Measurements from ENCODE around the gene KLHL14.
"Not testable (repeated sequence)": the region's sequence is repeated elsewhere in the genome, so short reads cannot be mapped to it uniquely, and the experiment has no call there.

The KLHL14 gene

GRCh38 chr18:32672398-32672797 is 100.4 kb downstream of the KLHL14 start:
- Histone ChIP-seq H3K9me3 (ENCODE audit: control insufficient read depth, insufficient read depth, low read length) (no peaks in the 10 kb centered on the region), H3K36me3 (ENCODE audit: insufficient read depth, low read length) (no peaks in the 10 kb centered on the region), H3K4me1 (ENCODE audit: insufficient read depth, low read length) (no peaks in the 10 kb centered on the region), H3K9ac (ENCODE audit: low read depth, low read length) (no peak overlapping the region)

- H3K9ac ChIP-seq (ENCODE audit: low read depth, low read length), result no peak overlapping the region
- H3K36me3 ChIP-seq (ENCODE audit: insufficient read depth, low read length), result no peaks in the 10 kb centered on the region
- H3K9me3 ChIP-seq (ENCODE audit: control insufficient read depth, insufficient read depth, low read length), result no peaks in the 10 kb centered on the region
- H3K4me1 ChIP-seq (ENCODE audit: insufficient read depth, low read length), result no peaks in the 10 kb centered on the region
Measured at GRCh38 chr18:32670727-32671126, 102.1 kb downstream of the KLHL14 start.

- H3K36me3 ChIP-seq (ENCODE audit: insufficient read depth, low read length), result no peaks in the 10 kb centered on the region
- no peaks in the 10 kb centered on the region for H3K4me1 ChIP-seq (ENCODE audit: insufficient read depth, low read length)
- no peaks in the 10 kb centered on the region for H3K9me3 ChIP-seq (ENCODE audit: control insufficient read depth, insufficient read depth, low read length)
- H3K9ac ChIP-seq (ENCODE audit: low read depth, low read length), result no peak overlapping the region
Measured at GRCh38 chr18:32669549-32670165, 103.2 kb downstream of the KLHL14 start.

- no peaks in the 10 kb centered on the region for H3K4me1 ChIP-seq (ENCODE audit: insufficient read depth, low read length)
Measured at GRCh38 chr18:32668956-32669355, 103.9 kb downstream of the KLHL14 start.

GRCh38 chr18:32661486-32662299 is 111.1 kb downstream of the KLHL14 start:
- H3K9me3 ChIP-seq (ENCODE audit: control insufficient read depth, insufficient read depth, low read length), result no peaks in the 10 kb centered on the region
- H3K36me3 ChIP-seq (ENCODE audit: insufficient read depth, low read length), result no peaks in the 10 kb centered on the region
- 0 out of 2 replicates have a peak, but pooled peaks cover 3% of the 10 kb centered on the region for H3K4me1 ChIP-seq (ENCODE audit: insufficient read depth, low read length)
- no peak overlapping the region for H3K9ac ChIP-seq (ENCODE audit: low read depth, low read length)

More at GRCh38 chr18:32668956-32669355, 103.9 kb downstream of the KLHL14 start:
- no peaks in the 10 kb centered on the region for H3K9me3 ChIP-seq (ENCODE audit: control insufficient read depth, insufficient read depth, low read length)
- no peaks in the 10 kb centered on the region for H3K36me3 ChIP-seq (ENCODE audit: insufficient read depth, low read length)
- no peak overlapping the region for H3K9ac ChIP-seq (ENCODE audit: low read depth, low read length)

- not testable (repeated sequence) for H3K4me1 ChIP-seq (ENCODE audit: insufficient read depth, low read length); H3K36me3 ChIP-seq (ENCODE audit: insufficient read depth, low read length)
Measured at GRCh38 chr18:32654507-32654906, 118.3 kb downstream of the KLHL14 start.

GRCh38 chr18:32637659-32638058 is 135.2 kb downstream of the KLHL14 start:
- H3K4me1 ChIP-seq (ENCODE audit: insufficient read depth, low read length); H3K36me3 ChIP-seq (ENCODE audit: insufficient read depth, low read length); H3K9ac ChIP-seq (ENCODE audit: low read depth, low read length); H3K9me3 ChIP-seq (ENCODE audit: control insufficient read depth, insufficient read depth, low read length): not testable (repeated sequence)

More at GRCh38 chr18:32654507-32654906, 118.3 kb downstream of the KLHL14 start:
- not testable (repeated sequence) for H3K9me3 ChIP-seq (ENCODE audit: control insufficient read depth, insufficient read depth, low read length); H3K9ac ChIP-seq (ENCODE audit: low read depth, low read length)

GRCh38 chr18:32637226-32637625 is 135.6 kb downstream of the KLHL14 start:
- no peaks in the 10 kb centered on the region for H3K36me3 ChIP-seq (ENCODE audit: insufficient read depth, low read length)

GRCh38 chr18:32634876-32635431 is 137.9 kb downstream of the KLHL14 start:
- Histone ChIP-seq H3K36me3 (ENCODE audit: insufficient read depth, low read length) (no peaks in the 10 kb centered on the region), H3K9ac (ENCODE audit: low read depth, low read length) (no peak overlapping the region), H3K4me1 (ENCODE audit: insufficient read depth, low read length) (no peaks in the 10 kb centered on the region), H3K9me3 (ENCODE audit: control insufficient read depth, insufficient read depth, low read length) (no peaks in the 10 kb centered on the region)

More at GRCh38 chr18:32637226-32637625, 135.6 kb downstream of the KLHL14 start:
- H3K9ac ChIP-seq (ENCODE audit: low read depth, low read length), result no peak overlapping the region
- H3K9me3 ChIP-seq (ENCODE audit: control insufficient read depth, insufficient read depth, low read length), result no peaks in the 10 kb centered on the region
- no peaks in the 10 kb centered on the region for H3K4me1 ChIP-seq (ENCODE audit: insufficient read depth, low read length)

- H3K9ac ChIP-seq (ENCODE audit: low read depth, low read length), result no peak overlapping the region
- H3K36me3 ChIP-seq (ENCODE audit: insufficient read depth, low read length), result no peaks in the 10 kb centered on the region
- no peaks in the 10 kb centered on the region for H3K9me3 ChIP-seq (ENCODE audit: control insufficient read depth, insufficient read depth, low read length)
Measured at GRCh38 chr18:32629981-32630700, 142.7 kb downstream of the KLHL14 start.

GRCh38 chr18:32629292-32629691 is 143.5 kb downstream of the KLHL14 start:
- no peaks in the 10 kb centered on the region for H3K36me3 ChIP-seq (ENCODE audit: insufficient read depth, low read length)
- H3K9me3 ChIP-seq (ENCODE audit: control insufficient read depth, insufficient read depth, low read length), result no peaks in the 10 kb centered on the region
- H3K9ac ChIP-seq (ENCODE audit: low read depth, low read length), result no peak overlapping the region
- no peaks in the 10 kb centered on the region for H3K4me1 ChIP-seq (ENCODE audit: insufficient read depth, low read length)

More at GRCh38 chr18:32629981-32630700, 142.7 kb downstream of the KLHL14 start:
- no peaks in the 10 kb centered on the region for H3K4me1 ChIP-seq (ENCODE audit: insufficient read depth, low read length)

- no peaks in the 10 kb centered on the region for H3K9me3 ChIP-seq (ENCODE audit: control insufficient read depth, insufficient read depth, low read length)
- no peak overlapping the region for H3K9ac ChIP-seq (ENCODE audit: low read depth, low read length)
- no peaks in the 10 kb centered on the region for H3K4me1 ChIP-seq (ENCODE audit: insufficient read depth, low read length)
- H3K36me3 ChIP-seq (ENCODE audit: insufficient read depth, low read length), result no peaks in the 10 kb centered on the region
Measured at GRCh38 chr18:32624182-32624723, 148.6 kb downstream of the KLHL14 start.

- no peaks in the 10 kb centered on the region for H3K36me3 ChIP-seq (ENCODE audit: insufficient read depth, low read length)
- no peak overlapping the region for H3K9ac ChIP-seq (ENCODE audit: low read depth, low read length)
- H3K9me3 ChIP-seq (ENCODE audit: control insufficient read depth, insufficient read depth, low read length), result no peaks in the 10 kb centered on the region
- peaks cover 2% of the 10 kb centered on the region for H3K4me1 ChIP-seq (ENCODE audit: insufficient read depth, low read length)
Measured at GRCh38 chr18:32623563-32623962, 149.3 kb downstream of the KLHL14 start.

Measured in ES-I3 (cell line).